Measurements from ENCODE around the gene ACAP2.
"Not testable (repeated sequence)": the region's sequence is repeated elsewhere in the genome, so short reads cannot be mapped to it uniquely, and the experiment has no call there.

Gene ACAP2, protein sequence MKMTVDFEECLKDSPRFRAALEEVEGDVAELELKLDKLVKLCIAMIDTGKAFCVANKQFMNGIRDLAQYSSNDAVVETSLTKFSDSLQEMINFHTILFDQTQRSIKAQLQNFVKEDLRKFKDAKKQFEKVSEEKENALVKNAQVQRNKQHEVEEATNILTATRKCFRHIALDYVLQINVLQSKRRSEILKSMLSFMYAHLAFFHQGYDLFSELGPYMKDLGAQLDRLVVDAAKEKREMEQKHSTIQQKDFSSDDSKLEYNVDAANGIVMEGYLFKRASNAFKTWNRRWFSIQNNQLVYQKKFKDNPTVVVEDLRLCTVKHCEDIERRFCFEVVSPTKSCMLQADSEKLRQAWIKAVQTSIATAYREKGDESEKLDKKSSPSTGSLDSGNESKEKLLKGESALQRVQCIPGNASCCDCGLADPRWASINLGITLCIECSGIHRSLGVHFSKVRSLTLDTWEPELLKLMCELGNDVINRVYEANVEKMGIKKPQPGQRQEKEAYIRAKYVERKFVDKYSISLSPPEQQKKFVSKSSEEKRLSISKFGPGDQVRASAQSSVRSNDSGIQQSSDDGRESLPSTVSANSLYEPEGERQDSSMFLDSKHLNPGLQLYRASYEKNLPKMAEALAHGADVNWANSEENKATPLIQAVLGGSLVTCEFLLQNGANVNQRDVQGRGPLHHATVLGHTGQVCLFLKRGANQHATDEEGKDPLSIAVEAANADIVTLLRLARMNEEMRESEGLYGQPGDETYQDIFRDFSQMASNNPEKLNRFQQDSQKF

DNA sequence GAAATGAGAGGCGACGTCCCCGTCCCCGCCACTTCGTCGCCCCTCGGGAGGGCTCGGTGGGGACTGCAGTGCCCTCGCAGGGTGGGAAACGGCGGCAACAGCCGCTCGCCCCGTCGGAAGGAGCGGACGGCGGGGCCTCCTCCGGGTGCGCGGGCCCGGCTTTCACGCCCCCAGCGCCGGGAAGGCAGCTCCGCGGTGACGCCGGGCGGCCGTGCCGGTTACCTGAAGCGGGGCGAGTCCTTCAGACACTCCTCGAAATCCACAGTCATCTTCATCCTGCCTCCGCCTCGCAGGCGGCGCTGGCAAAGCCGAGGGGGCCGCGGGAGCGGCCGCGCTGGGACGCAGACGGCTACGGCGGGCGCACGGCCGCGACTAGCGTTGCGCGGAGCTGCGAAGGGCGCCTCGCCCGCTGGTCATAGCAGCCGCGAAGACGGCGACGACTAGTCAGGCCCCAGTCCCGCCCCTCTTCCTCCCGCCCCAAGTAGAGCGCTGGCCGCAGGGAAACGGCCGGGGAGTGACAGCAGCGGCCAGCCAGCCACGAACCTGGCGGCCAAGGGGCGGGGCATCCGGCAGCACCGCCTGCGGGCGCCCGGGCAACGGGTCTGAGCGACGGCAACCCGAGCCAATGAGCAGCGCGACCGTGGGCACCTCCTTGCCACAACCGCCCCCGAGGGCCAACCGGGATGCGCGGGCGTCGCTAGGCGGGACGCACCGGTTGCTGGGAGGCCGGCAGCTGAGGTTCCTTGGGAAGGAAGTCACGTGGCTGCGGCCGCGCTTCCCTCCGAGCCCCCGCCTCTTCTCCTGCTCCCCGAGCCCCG is at the start of gene ACAP2:
TSS of gene ACAP2 (minus strand) at position 448 of the 818 bp plus-strand sequence. CDS start at position 275, 173 bp downstream.
- peak; percentile 99 for DNase-seq

DNA sequence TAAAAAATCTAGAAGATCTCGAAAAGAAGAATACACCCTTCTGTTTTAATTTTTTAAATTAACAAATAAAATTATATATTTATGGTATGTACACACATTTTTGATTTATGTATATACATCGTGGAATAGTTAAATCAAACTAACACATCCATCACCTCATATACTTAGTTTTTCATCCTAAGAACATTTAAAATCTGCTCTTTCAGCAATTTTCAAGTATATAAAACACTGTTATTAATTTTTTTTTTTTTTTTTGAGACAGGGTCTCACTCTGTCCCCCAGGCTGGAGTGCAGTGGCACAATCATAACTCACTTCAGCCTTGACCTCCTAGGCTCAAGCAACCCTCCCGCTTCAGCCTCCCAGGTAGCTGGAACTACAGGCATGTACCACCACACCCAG is 32.8 kb upstream of the ACAP2 start:
- DNase-seq = no peak

DNA sequence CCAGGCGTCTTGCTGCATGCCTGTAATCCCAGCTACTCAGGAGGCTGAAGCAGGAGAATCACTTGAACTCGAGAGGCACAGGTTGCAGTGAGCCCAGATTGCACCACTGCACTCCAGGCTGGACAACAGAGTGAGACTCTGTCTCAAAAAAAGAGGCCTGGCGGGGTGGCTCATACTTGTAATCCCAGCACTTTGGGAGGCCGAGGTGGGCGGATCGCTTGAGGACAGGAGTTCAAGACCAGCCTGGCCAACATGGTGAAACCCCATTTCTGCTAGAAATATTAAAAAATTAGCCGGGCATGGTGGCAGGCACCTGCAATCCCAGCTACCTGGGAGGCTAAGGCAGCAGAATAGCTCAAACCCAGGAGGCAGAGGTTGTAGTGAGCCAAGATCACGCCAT is 32.3 kb upstream of the ACAP2 start:
- not testable (repeated sequence) for DNase-seq

DNA sequence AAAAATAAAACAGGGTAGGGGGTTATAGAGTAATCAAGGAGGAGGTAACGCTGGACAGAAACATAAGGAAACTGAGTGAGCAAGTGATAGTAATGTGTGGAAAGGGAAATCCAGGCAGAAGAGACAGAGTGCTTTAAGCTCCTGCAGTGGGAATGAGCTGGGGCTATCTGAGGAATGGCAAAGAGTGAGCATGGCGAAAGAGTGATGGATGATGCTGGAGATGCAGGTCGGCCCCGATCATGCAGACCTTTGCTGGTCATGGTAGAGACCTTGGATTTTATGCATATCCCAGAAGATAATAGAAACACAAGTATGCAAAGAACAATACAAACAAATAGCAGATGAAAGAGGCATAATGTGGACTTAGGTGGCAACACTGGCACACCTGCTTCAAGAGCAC is 26.0 kb upstream of the ACAP2 start:
- DNase-seq = no peak

DNA sequence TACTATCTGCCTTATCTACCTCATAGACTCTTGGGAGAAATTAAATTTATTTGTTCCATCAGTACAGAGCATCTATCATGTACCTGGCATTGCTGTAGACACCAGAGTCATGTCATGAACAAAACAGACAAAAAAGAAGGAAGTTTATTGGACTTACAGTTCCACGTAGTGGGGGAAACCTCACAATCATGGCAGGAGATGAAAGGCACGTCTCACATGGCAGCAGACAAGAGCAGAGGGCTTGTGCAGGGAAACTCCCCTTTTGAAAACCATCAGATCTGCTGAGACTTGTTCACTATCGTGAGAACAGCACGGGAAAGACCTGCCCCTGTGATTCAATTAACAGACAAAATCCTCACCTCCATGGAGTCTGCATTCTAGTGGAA is 25.6 kb upstream of the ACAP2 start:
- DNase-seq = no peak

DNA sequence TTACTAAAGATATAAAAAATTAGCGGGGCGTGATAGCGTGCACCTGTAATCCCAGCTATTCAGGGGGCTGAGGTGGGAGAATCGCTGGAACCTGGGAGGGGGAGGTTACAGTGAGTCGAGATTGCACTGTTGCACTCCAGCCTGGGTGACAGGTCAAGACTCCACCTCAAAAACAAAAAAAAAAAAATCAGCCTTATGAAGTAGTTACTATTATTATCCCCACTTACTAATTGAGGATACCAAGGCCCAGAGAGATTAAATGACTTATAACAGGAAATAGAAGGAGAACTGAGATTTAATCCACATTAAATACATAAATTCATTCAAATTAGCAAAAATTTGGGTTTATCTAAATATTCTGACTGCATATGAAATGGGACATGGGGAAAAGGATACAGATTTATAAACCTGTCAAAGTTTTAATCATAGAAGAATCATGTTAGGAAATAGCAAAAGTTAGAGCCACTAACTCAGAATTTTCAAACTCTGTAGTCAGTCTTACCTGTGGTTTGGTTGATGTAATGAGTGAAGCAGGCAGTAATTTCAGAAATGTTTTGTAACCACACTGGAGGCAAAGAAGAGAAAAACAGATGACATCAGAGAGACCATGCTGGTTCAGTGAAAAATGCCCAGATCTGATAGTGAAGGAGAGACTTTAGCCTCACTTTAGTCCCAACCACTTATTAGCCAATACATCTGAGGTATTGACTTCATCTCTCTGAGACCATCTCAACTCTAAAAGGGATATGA is 25.0 kb upstream of the ACAP2 start:
- no peak for DNase-seq

DNA sequence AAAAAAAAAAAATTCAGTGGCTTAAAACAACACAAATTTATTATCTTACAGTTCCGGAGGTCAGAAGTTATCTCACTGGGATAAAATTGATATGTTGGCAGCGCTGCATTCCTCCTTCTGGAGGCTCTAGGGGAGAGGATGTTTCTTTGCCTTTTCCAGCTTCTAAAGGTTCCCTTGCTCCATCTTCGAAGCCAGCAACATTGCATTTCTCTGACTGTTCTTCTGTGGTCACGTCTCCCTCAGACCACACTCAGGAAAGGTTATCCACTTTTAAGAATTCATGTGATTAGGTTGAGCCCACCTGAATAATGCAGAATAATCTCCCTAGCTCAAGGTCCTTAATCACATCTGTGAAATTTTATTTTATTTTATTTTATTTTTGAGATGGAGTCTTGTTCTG is 23.4 kb upstream of the ACAP2 start:
- DNase-seq = no peak

DNA sequence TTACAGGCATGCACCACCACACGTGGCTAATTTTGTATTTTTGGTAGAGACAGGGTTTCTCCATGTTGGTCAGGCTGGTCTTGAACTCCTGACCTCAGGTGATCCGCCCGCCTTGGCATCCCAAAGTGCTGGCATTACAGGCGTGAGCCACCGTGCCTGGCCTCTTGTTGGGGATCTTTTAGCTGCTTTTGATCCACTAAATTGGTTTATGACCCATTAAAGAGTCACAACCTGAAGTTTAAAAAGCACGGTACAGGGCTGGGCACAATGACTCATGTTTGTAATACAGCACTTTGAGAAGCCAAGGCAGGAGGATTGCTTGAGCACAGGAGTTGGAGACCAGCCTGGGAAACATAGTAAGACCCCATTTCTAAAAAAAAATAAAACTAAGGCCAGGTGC is 20.1 kb upstream of the ACAP2 start:
- DNase-seq = not testable (repeated sequence)

DNA sequence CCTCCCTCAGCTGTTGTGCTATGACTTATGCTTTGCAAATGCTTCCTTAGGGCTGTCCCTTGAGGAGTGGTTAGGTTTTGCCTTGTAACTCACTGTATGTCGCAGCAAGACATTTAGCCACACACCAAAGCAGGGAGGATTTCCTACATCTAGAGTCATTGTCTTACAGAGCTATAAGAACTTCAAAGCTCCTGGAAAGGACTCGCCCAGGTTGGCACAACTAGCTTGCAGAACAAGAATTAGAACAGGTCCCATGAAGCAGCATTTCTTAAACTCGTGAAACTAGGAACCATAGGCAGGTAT is 19.4 kb upstream of the ACAP2 start:
- DNase-seq = no peak

DNA sequence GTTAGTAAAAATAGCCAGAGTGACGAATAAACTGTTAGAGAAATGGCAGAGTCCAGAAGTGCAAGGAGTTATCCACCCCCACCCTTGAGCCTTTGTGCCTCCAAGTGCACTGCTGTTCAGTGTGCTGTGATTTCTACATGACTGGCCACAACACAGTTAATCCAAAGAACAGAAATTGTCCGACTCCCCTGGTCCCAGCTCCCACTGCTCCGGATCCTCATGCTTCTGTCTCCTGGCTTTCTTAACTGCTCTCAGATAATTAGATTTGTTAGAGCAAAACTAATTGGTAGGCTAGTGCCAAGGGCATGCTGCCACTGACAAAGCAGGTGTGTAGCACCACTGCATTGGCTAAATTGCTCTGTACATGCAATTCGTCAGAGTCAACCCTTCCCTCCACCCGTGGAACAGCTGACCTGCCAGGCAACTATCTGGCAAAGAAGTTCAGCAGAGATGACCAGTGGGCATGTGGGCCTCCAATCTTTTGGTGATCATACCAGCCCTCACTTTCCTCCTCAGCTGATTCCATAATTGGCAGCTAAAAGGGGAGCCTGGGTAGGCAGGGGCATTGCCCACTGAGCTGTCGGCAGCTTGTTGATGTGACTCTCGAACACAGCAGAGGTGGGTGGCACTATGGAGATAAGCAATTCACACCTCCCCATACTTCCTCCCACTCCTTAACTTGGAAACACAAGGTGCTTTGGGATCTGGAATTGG is 18.9 kb upstream of the ACAP2 start:
- no peak for DNase-seq

DNA sequence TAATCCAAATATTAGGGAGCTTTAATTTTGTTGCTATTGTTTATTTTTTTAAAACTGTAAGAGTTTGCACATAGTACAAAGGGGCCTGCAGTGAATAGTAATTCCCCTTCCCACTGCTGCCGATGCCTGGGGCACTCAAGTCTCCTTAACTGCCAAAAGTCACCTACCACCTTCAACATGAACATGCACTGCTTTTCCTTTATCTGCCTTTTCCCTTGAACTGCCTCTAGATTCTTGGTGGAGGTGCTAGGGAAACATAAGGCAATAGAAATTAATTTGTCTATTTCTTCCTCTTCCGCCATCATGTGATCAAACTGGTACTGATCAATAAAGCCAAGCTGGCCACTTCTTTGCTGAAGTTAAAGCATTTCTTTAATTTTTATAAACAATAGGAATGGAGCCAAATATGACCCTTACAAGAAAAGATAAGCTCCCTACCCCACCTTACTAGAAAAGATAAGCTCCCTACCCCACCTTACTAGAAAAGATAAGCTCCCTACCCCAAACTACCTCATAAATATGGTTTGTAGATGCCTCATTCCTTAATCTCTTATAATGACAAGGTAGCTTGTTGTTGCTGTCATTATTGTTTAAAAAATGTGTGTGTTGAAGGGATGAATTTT is 17.4 kb upstream of the ACAP2 start:
- no peak for DNase-seq

DNA sequence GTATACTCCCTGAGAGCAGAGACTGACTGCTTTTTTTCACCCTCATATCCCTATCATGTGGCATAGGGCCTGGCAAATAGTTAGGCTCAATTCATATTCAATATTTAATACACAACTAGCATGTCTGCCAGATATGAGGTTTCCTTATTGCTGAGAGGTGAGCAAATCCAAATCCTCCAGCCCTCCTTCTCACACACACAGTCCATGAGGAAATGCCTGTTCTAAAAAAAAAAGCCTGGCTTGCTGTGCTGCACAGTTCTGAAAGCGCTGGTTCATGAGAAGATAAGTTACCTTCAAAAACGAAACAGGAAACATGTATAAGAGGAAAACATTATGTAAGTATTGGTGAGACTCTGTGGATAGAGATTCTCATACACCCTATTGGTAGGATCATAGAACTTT is 15.5 kb upstream of the ACAP2 start:
- DNase-seq = no peak

DNA sequence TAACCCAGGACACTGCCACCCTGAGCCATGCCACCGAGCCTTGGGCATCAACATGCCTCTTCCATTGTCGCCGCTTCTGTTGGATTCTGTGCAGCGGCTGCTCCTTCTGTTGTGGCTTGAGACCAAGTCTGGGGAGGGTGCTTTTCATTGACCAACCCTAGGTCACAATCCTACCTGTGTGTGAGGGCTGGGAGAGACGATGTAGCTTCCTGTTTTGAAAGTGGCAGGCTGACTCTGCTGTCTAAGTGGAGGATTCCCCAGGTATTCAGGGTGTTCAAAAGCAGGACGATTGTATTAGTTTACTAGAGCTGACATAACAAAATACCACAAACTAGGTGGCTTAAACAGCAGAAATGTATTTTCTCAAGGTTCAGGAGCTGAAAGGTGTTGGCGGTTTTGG is 13.0 kb upstream of the ACAP2 start:
- DNase-seq = no peak

DNA sequence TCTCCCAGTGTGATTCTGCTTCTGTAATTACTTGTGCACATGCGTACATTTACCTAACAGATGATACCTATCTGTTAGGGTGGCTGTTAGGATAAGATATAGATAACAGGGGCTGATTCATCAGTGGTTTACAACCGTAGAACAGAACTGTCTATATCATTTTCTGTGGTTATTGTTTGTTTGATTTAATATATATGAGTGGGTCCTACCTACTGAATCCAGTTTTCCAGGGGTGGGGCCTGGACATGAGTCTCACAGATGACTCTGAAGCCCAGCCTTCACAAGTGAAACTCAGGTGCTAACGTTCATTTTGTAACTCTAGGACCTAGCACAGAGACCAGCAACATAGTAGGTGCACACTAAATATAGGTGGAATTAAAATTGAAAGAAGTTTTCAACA is 10.4 kb upstream of the ACAP2 start:
- DNase-seq = no peak

DNA sequence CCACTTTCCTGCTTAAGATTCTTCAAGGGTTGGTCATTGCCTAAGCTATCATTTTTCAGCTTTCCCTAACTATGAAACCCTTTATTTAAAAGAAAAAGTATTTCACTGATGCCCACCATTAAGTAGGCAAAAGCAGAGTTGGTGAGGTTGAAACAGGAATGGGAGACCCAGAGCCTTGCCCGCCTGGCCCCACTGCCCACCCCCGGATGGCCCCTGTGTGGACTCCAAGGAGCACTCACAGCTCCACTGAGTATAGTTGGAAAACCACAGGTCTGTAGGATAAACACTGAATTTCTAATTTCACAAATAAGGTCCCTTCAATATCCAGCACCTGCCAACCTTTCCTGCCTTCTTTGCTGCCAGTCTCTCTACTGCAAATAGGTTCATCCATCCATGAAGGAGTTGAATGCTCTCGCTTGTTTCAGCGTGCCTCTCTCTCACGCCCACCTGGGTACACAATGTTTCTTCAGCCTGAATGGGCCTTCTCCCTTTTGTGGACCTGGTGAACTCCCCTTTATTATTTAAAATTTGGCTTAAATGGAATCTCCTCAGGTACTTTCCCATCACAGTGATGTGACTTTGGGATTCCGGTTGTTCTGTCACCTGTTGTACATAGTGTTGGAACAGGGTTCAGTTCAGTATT is 8.7 kb upstream of the ACAP2 start:
- no peak for DNase-seq

DNA sequence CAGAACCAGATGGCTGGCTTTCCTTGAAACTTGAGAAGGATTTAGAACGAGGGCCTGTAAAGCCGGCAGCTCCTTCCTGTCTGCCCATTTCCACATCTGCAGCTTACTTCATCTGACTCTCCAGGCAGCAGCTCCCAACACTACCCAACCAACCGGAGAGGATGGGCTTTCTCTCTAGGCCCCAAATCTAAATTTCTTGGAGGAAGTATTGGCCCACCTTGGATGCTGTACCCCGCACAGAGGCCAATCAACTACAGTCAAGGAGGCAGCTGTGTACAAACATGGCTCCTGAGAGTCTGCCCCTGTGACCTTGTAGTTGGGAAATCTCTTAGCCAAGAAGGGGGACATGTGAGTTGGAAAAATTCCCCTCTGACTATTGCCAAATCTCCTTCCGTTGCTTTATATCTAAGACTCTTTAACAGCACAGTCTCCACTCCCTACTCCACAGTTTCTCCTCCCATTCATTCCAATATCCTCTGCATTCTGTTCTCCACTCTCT is 8.0 kb upstream of the ACAP2 start:
- no peak for DNase-seq

DNA sequence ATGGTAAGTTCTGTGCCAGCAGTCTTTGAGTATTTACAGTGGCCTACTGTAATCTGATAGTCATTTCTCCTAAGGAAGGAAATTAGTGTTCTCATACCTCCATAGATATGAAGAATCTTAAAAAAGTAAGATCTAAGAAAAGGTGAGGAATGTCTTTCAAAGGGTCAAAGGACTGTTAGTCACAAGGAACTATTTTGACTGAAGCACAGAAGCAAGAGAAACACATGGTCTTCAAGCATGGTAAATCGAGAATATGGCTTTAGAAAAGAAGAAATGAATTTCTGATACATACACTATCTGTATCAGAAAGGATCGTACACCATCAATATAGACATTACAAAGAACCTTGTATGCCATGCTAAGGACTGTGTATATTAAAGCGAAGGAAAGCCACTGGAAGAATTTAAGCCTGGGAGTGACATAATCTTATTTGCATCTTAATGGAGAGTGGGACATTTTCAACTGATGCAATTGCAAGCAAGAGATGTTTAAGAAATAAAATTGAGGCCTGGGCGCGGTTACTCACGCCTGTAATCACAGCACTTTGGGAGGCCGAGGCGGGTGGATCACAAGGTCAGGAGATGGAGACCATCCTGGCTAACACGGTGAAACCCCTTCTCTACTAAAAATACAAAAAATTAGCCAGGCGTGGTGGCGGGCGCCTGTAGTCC is 5.5 kb upstream of the ACAP2 start:
- no peak for DNase-seq

DNA sequence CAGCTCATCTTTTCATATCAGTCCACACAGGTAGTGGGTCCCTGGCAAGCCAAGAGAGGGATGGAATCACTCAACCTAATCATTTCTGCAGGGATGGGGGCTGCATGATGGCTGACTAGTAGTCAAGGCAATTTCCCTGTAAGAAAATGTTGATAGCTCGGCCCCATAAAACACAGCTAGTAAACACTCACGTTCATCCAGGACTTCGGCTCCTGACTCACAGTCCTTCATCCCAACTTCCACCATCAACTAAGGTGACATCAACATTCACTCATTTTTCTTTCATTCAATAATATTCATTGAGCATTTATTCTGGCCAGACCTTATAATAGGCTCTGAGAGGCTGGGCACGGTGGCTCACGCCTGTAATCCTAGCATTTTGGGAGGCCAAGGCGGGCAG is 4.4 kb upstream of the ACAP2 start:
- DNase-seq = no peak

DNA sequence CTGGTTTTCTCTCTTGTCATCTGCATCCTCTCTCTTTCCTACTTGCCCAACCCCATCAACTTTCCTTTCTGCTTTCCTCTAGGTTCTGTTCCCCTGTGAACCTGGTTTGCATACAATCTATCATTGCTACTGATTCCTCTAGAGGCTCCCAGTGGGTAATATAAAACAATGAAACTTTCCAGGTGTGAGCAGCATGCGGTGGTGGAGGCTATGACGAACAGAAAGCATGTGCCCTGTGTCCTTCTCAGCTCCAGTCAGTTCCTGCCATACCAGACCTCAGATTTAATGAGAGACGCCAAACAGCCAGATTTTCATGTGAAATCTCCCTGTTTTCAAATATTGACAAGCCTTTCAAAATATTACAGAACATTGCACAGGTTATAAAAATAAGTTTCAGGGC is 3.5 kb upstream of the ACAP2 start:
- no peak for DNase-seq

DNA sequence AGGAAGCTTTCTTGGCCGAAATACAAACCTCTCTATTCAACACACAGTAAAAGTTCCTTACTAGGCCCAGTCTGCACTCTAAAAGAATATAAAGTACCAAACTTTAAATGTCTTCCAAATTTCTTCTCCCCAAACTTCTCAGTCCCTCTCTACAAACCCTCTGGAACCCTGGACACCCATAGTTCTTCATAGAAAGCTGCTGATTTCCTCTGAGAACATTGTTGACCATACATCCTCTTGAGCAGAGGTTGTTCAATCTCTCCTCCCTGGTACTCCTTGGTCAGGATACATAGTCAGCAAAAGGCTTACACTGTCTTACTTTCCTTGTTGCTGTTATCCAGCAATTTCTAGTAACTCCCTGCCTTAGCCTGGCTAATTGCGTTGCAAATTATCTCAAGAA is 3.1 kb upstream of the ACAP2 start:
- DNase-seq = no peak
